Activated T-helper 9 cell treated with anti-CD3 and anti-CD28 coated beads, Interleukin-2, amount 50 U/mL, for 16 hours (primary cell): ENCODE results near the gene HIF3A.
"Not testable (repeated sequence)": the region's sequence is repeated elsewhere in the genome, so short reads cannot be mapped to it uniquely, and the experiment has no call there.

Experiments
- DNase-seq: peaks from one replicate; pipeline ENCODE4 v3.0.0-alpha.2; 2020; ENCODE audit warnings: low read depth

Gene HIF3A

DNA sequence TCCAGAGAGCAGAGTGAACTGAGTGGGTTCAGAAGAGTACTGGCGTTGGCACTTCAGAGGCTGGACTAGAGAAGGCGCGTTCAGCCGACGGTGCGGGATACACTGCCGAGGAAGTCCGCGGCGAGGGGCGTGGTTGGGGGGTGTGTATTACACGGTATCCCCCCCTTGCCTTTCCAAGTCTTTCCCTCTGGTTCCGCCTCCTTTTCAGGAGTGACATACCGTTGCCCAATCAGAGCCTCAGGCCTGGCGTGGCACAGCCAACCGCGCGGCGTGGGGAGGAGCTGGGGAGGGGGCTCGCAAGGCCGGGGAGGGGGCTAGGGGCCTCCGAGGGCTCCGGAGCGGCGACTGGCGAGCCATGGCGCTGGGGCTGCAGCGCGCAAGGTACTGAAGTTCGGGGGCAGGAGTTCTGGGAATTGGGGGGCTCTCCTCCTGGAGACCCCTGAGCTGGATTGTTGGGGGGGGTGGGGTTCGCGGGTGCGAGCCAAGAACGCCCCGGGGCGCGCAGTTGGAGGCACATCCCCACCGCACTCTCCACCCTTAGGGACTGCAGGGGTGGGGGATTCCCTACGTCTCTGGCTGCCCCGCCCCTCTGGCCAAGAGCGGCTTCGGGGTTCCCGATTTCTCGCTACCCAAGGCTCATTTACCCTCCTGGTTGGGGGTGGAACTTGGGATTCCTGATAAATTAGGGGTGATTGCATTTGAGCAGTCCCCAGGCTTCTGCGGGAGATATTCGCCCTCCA lies at the start of gene HIF3A:
TSS of gene HIF3A (plus strand) at position 321 of the 740 bp plus-strand sequence. CDS start at position 356, 35 bp downstream.
- DNase-seq, result no peak

DNA sequence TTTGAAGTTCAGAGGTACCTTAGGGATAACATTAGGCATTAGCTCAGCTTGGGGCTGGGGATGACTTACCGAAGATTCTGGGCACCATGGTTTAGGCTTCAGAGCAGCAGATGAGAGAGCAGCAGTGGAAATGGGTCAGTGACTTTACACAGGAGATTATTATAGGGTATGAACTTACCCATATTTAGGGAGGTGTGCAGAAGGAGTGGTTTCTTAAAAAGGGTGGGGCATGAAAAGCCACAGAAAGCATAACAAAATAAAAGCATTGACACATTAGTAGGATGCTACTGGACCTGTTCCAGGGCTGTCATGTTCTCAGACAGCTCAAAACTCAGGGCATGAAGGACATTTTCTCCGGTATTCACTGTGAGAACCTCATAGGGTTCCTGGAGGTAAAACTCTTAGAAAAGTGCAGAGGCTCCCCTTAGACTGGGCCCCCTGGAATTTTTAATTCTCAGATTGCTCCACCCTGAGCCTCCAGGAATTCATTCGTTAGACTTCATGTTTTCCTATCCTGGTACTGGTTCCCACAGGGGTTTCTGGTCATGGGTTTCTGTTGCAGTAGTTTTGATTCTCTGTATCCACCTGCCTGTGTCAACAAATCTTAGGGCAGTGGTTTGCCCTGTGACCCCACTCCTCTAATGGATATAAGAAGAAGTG lies 46.6 kb upstream of the HIF3A start:
- DNase-seq, result no peak

DNA sequence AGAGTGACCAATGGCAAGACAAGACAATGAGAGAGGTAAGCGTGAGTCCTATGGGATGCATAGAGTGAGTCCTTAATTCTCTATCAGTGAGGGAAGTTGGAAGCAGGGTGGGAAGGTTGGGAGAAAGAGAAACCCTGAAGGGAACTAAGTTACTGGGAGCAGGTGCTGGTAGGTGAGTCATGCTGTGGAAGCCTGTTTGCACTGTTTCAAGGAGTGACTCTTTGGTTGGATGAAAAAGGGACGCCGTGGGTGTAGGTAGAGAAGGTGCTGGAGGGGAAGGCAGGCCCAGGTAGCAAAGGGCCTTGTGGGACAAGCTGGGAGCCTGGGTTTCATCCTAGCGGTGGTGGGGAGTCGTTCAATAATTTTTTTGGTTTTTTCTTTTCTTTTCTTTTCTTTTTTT lies 45.4 kb upstream of the HIF3A start:
- DNase-seq, result no peak

DNA sequence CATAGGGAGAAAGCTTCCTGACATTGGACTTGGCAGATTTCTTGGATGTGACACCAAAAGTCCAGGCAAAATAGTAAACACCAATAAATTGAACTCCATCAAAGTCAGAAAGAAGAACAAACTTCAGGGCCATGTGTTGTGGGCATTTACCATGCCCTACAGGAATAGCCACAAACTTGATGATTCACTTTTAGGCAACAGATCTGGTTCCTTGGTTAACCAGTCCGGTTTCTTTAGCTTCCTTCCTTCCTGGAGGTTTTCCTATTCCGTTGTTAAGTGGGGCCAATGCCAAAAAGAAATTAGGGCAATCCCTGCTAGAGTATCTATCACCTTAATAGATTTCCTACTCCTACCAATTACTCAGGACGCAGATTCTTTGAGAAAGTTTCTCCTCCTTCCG lies 42.1 kb upstream of the HIF3A start:
- no peak for DNase-seq

DNA sequence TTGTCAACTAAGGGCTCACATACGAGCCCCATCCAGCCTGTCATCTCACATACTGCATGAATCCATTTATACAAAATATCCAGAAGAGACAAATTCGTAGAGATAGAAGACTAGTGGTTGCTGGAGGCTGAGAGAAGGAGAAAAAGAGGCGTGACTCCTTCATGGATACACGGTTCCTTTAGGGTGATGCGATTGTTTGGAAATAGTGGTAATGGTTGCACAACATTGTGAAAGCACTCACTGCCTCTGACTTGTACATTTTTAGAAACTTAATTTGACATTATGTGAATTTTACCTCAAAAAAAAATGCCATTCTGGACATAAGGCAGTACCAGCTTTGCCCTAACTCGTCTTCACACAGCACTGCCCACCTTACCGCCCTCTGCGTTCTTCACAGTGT lies 40.0 kb upstream of the HIF3A start:
- no peak for DNase-seq

DNA sequence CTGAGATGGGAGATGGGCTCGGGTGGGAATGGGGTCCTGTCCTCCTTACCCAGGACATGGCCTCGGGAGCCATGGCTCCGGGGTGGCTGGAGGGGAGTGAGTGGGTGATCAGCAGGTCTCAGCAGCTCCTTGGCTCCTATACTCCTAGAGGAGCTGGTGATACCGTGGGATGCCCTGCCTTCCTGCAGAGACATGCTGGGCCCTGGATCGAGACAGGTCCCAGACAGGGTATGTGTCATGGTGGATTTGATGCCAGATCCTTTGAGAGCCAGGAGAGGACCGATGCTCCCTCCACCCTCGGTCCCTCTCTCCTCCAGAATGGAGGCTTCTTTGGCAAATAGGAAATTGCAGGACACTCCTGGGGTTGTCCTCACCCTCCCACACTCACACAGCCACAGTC lies 35.3 kb upstream of the HIF3A start:
- not testable (repeated sequence) for DNase-seq

DNA sequence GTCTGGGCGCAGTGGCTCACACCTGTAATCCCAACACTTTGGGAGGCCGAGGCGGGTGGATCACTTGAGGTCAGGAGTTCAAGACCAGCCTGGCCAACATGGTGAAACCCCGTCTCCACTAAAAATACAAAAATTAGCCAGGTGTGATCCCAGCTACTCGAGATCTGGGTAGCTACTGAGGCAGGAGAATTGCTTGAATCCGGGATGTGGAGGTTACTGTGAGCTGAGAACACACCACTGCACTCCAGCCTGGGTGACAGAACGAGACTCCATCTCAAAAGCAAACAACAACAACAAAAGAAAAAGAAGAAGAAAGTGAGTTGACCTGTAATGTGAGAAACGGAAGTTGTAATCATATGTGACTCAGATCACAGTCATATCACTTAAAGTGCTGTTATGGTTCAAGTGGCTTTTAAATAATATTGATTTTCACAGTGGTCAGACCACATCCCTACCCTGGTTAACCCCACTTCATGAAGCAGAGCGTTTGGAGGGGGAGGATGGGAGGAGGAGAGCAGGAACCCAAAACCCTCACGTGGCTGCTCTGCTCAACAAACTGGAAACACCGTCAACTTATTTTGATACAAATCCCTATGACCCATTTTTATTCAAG lies 34.1 kb upstream of the HIF3A start:
- peak; percentile 27 for DNase-seq

DNA sequence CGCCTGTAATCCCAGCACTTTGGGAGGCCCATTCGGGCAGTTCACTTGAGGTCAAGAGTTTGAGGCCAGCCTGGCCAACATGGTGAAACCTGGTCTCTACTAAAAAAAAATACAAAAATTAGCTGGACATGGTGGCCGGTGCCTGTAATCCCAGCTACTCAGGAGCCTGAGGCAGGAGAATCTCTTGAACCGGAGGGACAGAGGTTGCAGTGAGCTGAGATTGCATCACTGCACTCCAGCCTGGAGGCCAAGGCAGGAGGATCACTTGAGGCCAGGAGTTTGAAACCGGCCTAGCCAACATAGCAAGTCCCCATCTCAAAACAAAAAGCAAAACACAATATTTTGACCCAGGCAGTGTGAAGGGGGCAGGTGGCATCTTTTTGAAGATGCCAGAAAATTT lies 32.0 kb upstream of the HIF3A start:
- DNase-seq, result not testable (repeated sequence)

DNA sequence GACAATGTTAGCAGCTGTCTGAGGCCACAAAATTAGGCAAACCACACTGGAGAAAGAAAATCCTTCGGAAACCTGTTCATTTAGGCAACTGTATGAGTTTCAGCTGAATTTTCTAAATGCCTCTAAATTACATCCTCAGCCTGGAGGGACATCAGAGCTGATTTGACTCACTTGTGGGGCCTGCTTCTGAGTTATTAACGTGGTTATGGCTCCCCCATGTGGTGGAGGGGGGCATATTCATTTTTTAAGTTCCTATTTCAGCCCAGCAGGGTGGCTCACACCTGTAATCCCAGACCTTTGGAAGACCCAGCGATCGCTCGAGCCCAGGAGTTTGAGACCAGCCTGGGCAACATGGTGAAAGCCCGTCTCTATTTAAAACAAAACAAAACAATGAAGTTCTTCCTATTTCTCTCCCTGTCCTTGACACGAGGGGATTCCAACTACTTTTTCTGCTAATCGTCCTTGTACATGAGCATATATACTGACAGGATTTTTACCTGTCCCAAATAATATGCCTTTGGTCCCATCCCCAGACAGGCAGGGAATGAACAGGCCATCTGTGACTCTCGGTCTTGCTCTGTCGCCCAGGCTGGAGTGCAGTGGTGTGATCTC lies 31.5 kb upstream of the HIF3A start:
- peak; percentile 45 for DNase-seq

DNA sequence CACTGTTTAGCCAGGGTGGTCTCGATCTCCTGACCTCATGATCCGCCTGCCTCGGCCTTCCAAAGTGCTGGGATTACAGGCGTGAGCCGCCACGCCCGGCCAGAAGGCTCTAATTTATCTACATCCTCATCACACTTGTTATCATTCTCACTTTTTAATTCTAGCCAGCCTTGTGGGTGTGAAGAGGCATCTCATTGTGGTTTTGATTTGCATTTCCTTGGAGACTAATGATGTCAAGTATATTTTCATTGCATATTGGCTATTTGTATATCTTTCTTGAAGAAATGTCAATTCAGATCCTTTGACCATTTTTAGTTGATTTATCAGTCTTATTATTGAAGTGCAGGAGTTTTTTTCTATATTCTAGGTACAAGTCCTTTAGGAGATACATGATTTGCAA lies 27.7 kb upstream of the HIF3A start:
- DNase-seq, result no peak

DNA sequence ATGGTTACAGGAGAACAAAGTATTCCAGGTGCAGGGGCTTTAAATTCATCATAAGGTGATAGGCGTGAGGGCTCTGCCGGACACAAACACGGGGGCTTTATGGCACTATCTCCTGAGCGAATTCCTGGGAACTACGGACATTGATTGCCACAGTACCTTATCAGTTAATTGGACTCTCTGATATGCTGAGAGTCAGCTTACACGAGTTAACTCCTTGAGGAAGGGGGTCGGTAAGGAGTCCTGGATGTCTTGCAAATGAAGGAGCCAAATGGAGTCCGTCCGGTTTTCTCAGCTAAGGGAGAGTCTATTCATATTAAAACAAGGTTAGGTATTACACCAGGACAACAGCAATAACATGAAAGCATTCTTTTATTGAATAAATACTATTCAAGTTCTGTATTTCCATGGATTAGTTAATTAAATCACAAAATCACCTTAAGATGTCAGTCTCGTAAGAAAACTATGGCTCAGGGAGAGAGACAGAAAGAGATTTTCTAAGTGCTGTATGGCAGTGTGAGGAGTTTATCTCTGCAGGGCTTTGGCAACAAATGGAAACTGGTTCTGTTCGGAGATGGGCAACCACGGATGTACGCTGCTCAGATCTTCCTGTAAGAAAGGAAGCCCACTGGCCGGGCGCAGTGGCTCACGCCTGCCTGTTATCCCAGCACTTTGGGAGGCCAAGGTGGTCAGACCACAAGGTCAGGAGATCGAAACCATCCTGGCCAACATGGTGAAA lies 26.2 kb upstream of the HIF3A start:
- no peak for DNase-seq

DNA sequence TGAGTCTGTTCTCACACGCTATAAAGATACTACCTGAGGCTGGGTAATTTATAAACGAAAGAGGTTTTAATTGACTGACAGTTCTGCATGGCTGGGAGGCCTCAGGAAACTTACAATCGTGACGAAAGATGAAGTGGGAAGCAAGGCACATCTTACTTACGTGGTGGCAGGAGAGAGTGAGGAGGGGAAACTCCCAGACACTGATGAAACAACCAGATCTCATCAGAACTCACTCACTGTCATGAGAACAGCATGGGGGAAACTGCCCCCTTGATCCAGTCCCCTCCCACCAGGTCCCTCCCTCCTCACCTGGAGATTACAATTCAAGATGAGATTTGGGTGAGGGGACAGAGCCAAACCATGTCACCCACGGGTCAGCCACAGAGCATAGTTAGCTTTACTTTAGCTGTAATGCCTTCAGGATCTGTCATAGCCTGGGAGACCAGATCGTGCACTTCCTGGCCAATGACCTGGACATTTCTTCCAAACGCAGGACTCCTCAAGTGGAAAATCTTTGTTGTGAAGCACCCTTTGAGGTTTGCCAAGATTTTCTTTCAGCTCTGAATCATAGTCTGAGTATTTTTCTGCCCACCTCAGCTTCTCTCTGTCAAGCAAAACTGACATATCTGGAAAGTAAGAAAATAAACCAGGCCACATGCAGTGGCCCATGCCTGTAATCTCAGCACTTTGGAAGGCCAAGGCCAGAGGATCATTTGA lies 25.2 kb upstream of the HIF3A start:
- DNase-seq, result no peak

DNA sequence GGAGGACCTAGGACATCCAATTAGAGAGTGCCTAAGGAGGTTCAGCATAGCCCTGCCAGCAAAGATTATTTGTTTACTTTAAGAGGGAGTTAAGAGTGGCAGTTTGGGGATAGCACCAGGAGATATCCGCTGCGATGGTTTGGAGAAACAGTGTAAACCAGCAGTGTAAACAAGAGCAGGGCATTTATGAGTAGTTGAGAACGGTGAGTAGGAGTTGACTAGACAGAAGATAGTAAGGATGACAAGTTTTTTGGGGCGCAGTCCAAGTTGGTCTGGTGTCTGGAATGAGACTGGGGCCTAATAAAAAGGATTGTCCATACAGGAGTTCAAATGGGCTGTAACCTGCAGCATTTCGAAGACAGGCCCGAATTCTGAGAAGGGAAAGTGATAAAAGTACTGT lies 22.9 kb upstream of the HIF3A start:
- not testable (repeated sequence) for DNase-seq

DNA sequence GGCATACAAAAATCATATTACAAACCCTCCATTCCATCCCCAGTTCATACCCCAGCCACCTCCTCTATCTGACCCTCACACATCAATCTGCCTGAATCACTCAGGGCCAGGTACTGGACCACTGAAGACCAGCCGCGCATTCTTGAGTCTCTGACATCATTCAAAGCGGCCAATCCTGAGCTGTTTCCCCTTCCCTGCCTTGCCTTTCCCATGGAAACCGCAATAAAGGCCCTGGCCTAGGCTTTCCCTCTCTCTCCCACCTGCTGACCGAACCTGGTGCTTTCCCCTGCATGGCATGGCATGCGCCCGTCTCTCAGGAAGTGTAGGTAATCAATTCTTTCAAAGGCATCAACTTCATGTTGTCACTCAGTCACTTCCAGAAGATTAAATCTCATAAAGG lies 17.7 kb upstream of the HIF3A start:
- DNase-seq, result no peak

DNA sequence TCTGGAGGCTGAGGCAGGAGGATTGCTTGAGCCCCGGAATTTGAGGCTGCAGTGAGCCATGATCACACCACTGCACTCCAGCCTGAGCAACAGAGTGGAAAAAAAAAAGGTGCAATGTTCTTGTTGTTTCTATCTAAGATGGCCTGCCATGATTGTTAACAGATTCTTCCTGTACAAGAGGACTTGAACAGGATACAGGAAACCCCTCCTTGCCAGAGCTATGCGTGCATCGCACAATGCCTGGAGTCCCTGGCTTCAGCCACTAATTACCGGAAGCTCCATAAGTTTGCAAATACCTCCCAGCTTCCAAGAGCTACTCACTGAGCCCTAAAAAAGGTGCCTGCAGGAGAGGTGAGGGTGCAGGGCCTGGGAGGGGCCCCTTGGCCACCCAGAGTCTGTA lies 13.1 kb upstream of the HIF3A start:
- no peak for DNase-seq

DNA sequence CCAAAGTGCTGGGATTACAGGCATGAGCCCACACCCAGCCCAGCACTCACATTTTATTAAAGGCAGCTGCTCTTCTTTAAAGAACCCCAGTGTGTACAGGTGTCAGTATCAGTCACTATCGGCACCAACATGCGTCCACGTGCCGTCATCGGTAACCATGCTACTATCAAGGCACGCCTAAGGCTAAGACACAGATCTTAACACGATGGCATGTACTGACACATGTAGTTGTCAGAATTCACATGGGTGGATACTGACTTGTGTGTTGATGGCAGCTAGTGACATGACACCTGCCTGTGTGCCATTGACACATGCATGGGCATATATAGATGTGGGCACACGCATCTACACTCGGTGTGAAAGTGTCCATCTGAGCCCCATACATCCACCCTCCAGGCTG lies 12.2 kb upstream of the HIF3A start:
- DNase-seq, result no peak

DNA sequence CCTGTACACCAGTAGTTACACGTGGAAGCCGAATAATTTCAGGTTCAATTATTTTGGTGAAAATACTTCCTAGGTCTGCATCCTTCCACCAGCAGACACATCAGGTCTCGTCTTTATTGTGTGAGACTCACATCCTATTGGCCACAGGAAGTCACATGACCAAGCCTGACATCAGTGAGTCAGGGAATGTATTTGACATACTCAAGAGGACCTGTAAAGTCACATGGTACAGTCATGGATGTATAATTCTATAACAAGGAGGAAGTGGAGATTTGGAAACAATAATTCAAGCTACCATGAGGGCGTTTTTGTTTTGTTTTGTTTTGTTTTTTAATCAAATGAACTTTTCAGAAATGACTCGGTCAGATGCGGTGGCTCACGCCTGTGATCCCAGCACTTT lies 9.3 kb upstream of the HIF3A start:
- DNase-seq, result no peak

DNA sequence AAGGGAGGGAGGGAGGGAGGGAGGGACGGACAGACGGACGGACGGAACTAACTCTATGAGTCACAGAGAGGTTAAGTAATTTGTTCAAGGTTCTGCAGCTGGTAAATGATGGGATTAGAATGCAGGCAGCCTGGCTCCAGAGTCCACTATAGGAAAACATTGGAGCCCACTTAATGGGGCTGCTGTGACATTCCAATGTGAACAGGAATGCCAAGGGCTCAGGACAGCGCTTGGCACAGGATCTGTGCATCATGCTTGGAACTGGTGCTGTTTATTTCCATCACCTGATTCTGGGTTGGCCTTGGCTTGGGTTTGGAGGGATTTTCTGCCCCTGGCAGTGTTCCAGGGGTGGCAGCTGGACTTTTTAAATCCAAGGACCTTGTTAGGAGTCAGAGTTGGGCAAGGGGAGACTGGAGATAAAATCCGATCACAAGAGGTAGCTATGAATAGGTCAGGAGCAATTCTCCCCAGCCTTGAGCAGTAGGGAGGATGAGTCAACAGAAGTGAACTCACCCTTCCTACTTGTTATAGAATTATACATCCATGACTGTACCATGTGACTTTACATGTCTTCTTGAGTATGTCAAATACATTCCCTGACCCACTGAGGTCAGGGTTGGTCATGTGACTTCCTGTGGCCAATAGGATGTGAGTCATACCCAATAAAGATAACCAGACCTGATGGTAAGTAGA lies 7.8 kb upstream of the HIF3A start:
- no peak for DNase-seq

DNA sequence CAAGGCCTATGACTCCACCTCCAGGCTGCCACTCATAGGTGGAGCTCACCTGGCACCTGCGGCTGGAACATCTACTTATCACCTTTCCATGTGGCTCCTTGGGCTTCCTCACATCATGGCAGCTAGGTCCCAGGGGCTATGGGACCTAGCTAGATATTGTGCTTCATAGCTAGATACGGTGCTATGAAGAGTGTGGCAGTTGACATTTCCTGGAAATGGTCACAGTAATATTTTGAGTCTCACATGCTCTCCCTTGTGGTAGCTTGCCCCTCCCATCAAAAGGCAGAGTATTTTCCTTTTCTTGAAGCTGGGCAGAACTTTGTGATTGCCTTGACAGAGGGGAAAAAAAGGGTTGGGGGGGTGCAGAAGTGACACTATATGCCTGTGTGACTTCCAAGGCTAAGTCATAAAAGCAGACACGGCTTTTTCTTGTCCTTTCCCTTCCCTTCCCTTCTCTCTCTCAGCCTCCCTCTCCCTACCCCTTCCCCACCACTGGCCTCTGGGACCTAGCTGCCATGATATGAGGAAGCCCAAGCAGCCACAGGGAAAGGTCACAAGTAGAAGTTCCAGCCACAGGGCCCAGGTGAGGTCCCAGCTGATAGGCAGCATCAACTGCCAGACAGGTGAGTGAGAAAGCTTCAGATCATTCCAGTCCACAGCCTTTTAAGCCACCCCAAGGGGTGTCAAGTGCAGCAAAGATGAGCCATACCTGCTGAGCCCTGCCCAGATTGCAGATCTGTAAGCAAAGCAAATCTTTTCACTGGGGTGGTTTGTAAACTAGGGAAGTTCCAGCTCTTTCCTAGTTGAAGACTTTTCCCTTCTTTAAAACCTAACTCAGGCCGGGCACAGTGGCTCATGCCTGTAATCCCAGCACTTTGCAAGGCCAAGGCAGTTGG lies 6.9 kb upstream of the HIF3A start:
- DNase-seq, result no peak

DNA sequence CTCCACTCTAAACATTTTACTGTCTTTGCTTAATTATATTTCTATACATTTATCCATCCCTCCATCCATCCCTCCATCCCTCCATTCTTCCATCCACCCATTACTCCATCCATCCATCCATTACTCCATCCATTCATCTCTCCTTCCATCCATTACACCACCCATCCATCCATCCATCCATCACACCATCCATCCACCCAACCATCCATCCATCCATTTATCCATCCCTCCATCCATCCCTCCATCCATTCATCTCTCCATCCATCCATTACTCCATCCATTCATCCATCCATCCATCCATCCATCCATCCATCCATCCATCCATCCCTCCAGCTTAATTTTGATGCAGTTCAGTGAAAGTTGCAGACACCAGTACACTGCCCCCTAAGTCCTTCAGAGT lies 5.0 kb upstream of the HIF3A start:
- no peak for DNase-seq
